Measurements from ENCODE around the gene KRTAP5-10.

DNA sequence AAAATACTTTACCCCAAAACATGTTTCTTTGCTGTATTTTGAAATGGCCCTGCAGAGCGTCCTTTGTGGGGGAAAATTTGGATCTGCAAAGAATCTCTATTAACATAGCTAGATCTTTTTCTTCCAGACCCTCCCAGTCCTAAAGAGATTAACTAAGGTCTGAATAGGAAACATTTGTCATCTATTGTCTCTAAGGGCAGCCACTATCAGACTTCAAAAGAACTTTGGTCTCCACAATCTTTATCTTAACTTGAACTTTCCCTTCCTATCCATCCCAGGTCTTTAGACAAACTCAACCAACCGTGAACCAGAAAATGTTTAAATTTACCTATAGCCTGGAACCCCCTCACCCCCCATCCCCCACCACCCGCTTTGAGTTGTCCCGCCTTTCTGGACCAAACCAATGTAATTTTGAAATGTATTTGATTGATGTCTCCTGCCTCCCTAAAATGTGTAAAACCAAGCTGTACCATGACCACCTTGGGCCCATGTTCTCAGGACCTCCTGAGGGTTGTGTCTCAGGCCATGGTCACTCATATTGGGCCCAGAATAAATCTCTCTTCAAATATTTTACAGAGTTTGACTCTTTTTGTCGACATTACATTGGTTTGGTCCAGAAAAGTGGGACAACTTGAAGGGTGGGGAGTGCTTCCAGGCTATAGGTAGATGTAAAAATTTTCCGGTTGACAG, 20.7 kb upstream of the KRTAP5-10 start:
- TF ChIP-seq GATA2 (IDR thresholded peaks at IDR 0.05; ENCODE audit: low read depth, low read length) (no peak), GATA3 (IDR thresholded peaks at IDR 0.05; ENCODE audit: low read depth, low read length) (no peak)
